ENCODE measurements around the gene SPANXN3.
"Not testable (repeated sequence)": the region's sequence is repeated elsewhere in the genome, so short reads cannot be mapped to it uniquely, and the experiment has no call there.

SPANXN3 gene

GRCh38 chrX:143517375-143517774, at the start of gene SPANXN3:
Gene SPANXN3 (minus strand): TSS chrX:143517475. CDS start chrX:143517391, 84 bp downstream.
- not testable (repeated sequence) for FAIRE-seq; DNase-seq (ENCODE audit: low spot score)

GRCh38 chrX:143536176-143536575, 18.9 kb upstream of the SPANXN3 start:
- no peak for DNase-seq (ENCODE audit: low spot score)
- no peak for FAIRE-seq

GRCh38 chrX:143502196-143502595, 15.1 kb downstream of the SPANXN3 start:
- not testable (repeated sequence) for FAIRE-seq; DNase-seq (ENCODE audit: low spot score)

GRCh38 chrX:143500751-143501150, 16.5 kb downstream of the SPANXN3 start:
- DNase-seq (ENCODE audit: low spot score) (no peak), FAIRE-seq (no peak)

GRCh38 chrX:143486105-143486504, 31.2 kb downstream of the SPANXN3 start:
- FAIRE-seq (no peak), DNase-seq (ENCODE audit: low spot score) (no peak)

GRCh38 chrX:143476751-143477150, 40.5 kb downstream of the SPANXN3 start:
- FAIRE-seq (no peak), DNase-seq (ENCODE audit: low spot score) (no peak)

GRCh38 chrX:143472347-143472938, 44.8 kb downstream of the SPANXN3 start:
- no peak for FAIRE-seq
- no peak for DNase-seq (ENCODE audit: low spot score)

- FAIRE-seq (no peak), DNase-seq (ENCODE audit: low spot score) (no peak)
Measured at GRCh38 chrX:143466130-143466529, 51.1 kb downstream of the SPANXN3 start.

- FAIRE-seq (no peak), DNase-seq (ENCODE audit: low spot score) (no peak)
Measured at GRCh38 chrX:143462696-143463095, 54.6 kb downstream of the SPANXN3 start.

GRCh38 chrX:143461606-143462005, 55.7 kb downstream of the SPANXN3 start:
- FAIRE-seq: no peak
- no peak for DNase-seq (ENCODE audit: low spot score)
